SK-N-SH treated with all-trans-retinoic acid at 6 μM for 48 hours (cell line): ENCODE measurements around the gene MRTFA.

Experiments used
- ARNTL ChIP-seq: fragments of 450-650 bp; formaldehyde crosslinking; IDR thresholded peaks from 2 replicates; pipeline ENCODE4 v1.5.0; 2020; ENCODE audit warnings: low read depth, mild to moderate bottlenecking, moderate library complexity, borderline replicate concordance
- BACH2 ChIP-seq: fragments of 250-450 bp; sonication (Bioruptor Pico); IDR thresholded peaks from 2 replicates; pipeline ENCODE4 v1.9.0; 2021; ENCODE audit warnings: mild to moderate bottlenecking, borderline replicate concordance
- GLIS3 ChIP-seq: fragments of 250-450 bp; sonication (Bioruptor Pico); IDR thresholded peaks from 2 replicates; pipeline ENCODE4 v1.5.0; 2020; ENCODE audit warnings: mild to moderate bottlenecking, moderate library complexity
- RARB ChIP-seq: fragments of 250-450 bp; sonication (Bioruptor Pico); IDR thresholded peaks from 2 replicates; pipeline ENCODE4 v1.8.0; 2021; ENCODE audit warnings: mild to moderate bottlenecking, moderate library complexity
- TCF4 ChIP-seq: fragments of 250-450 bp; sonication (Bioruptor Pico); IDR thresholded peaks from 2 replicates; pipeline ENCODE4 v1.8.0; 2021; ENCODE audit warnings: mild to moderate bottlenecking, moderate library complexity, borderline replicate concordance
- ZFP3 ChIP-seq: fragments of 250-450 bp; sonication (Bioruptor Pico); IDR thresholded peaks from 2 replicates; pipeline ENCODE4 v1.5.0; 2020; ENCODE audit warnings: mild to moderate bottlenecking, moderate library complexity
- ZFP30 ChIP-seq: fragments of 450-650 bp; formaldehyde crosslinking; IDR thresholded peaks from 2 replicates; pipeline ENCODE4 v1.5.0; 2022; ENCODE audit warnings: mild to moderate bottlenecking, moderate library complexity
- TF ChIP-seq, protein P1 (sequence below): fragments of 250-450 bp; sonication (Bioruptor Pico); IDR thresholded peaks from 2 replicates; pipeline ENCODE4 v1.8.0; 2020; ENCODE audit warnings: mild to moderate bottlenecking, moderate library complexity, borderline replicate concordance
- TF ChIP-seq, protein P2 (sequence below): fragments of 250-450 bp; sonication (Bioruptor Pico); IDR thresholded peaks from 2 replicates; pipeline ENCODE4 v1.5.1; 2020; ENCODE audit warnings: low read depth, mild to moderate bottlenecking, moderate library complexity

DNA sequence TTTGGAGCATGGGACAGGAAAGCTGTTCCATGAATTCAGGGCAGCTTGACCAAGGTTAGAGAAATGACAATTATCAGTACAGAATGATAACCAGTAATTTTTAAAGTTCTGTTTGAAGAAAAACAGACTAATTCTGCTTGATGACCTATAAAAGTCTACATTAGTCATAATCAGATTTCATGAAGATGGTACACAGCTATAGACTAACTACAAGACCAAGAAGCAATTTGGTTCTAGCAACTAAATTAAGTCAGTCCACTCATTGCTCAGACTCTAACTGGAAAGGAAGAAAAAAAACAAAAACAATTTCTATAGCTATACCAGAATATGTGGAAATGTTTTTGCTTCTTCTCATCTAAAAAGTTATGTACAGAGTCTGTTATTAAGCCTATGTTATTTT, 24.9 kb downstream of the MRTFA start:
- TF ChIP-seq, protein P1, sequence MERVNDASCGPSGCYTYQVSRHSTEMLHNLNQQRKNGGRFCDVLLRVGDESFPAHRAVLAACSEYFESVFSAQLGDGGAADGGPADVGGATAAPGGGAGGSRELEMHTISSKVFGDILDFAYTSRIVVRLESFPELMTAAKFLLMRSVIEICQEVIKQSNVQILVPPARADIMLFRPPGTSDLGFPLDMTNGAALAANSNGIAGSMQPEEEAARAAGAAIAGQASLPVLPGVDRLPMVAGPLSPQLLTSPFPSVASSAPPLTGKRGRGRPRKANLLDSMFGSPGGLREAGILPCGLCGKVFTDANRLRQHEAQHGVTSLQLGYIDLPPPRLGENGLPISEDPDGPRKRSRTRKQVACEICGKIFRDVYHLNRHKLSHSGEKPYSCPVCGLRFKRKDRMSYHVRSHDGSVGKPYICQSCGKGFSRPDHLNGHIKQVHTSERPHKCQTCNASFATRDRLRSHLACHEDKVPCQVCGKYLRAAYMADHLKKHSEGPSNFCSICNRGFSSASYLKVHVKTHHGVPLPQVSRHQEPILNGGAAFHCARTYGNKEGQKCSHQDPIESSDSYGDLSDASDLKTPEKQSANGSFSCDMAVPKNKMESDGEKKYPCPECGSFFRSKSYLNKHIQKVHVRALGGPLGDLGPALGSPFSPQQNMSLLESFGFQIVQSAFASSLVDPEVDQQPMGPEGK = no peak
- TF ChIP-seq RARB (CRISPR knock-in tag) (no peak), ZFP3 (CRISPR knock-in tag) (no peak), ZFP30 (CRISPR knock-in tag) (no peak), GLIS3 (CRISPR knock-in tag) (no peak), BACH2 (CRISPR knock-in tag) (no peak), ARNTL (no peak), TCF4 (CRISPR knock-in tag) (no peak)
- TF ChIP-seq, protein P2, sequence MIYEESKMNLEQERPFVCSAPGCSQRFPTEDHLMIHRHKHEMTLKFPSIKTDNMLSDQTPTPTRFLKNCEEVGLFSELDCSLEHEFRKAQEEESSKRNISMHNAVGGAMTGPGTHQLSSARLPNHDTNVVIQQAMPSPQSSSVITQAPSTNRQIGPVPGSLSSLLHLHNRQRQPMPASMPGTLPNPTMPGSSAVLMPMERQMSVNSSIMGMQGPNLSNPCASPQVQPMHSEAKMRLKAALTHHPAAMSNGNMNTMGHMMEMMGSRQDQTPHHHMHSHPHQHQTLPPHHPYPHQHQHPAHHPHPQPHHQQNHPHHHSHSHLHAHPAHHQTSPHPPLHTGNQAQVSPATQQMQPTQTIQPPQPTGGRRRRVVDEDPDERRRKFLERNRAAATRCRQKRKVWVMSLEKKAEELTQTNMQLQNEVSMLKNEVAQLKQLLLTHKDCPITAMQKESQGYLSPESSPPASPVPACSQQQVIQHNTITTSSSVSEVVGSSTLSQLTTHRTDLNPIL (CRISPR knock-in tag) = no peak
